Activated T-helper 1 cell treated with anti-CD3 and anti-CD28 coated beads, Interleukin-12 subunit alpha, Interleukin-12 subunit beta, Interleukin-2, Interleukin-4 antibody, amounts not matched to agents 30 ng/mL and 10 ng/mL and 1 ng/mL, durations not matched to agents 14 hours and 24 hours and 36 hours (primary cell): ENCODE measurements around the gene NR2E3. TPM values are rescaled to one million over a fixed set of nuclear protein-coding genes. Genes with fewer than 3 reads are reported as not detected.
A peak's percentile ranks its signal among the peaks of the same experiment; 100 is the strongest.

Source experiments
- DNase-seq: peaks from one replicate; pipeline ENCODE4 v3.0.0; 2021; ENCODE audit warnings: low spot score
- H3K27ac Mint-ChIP-seq: one replicate; pipeline ENCODE4 v1.8.0; 2021; ENCODE audit warnings: mild to moderate bottlenecking, mixed read lengths
- H3K27me3 Mint-ChIP-seq: one replicate; pipeline ENCODE4 v1.8.0; 2022; ENCODE audit warnings: mild to moderate bottlenecking, moderate library complexity, mixed read lengths; ENCODE audit not compliant: insufficient read depth
- H3K36me3 Mint-ChIP-seq: one replicate; pipeline ENCODE4 v1.8.0; 2021; ENCODE audit warnings: low read depth, mixed read lengths
- H3K4me1 Mint-ChIP-seq: one replicate; pipeline ENCODE4 v1.8.0; 2021; ENCODE audit warnings: low read depth, mixed read lengths
- H3K4me3 Mint-ChIP-seq: one replicate; pipeline ENCODE4 v1.8.0; 2021; ENCODE audit warnings: mild to moderate bottlenecking, moderate library complexity, mixed read lengths
- H3K9me3 Mint-ChIP-seq: one replicate; pipeline ENCODE4 v1.8.0; 2021; ENCODE audit warnings: mixed read lengths
- intact Hi-C: fragments of 100-400 bp; cut with micrococcal nuclease; formaldehyde crosslinking; loops from one replicate; pipeline ENCODE4 v1.15.1; 2024
- total RNA-seq: library from RNA; stranded (reverse); gene quantifications from 2 replicates; pipeline ENCODE4 v1.2.3, GENCODE V29; 2022

NR2E3 gene
- not detected in 2 replicates for total RNA-seq

DNA sequence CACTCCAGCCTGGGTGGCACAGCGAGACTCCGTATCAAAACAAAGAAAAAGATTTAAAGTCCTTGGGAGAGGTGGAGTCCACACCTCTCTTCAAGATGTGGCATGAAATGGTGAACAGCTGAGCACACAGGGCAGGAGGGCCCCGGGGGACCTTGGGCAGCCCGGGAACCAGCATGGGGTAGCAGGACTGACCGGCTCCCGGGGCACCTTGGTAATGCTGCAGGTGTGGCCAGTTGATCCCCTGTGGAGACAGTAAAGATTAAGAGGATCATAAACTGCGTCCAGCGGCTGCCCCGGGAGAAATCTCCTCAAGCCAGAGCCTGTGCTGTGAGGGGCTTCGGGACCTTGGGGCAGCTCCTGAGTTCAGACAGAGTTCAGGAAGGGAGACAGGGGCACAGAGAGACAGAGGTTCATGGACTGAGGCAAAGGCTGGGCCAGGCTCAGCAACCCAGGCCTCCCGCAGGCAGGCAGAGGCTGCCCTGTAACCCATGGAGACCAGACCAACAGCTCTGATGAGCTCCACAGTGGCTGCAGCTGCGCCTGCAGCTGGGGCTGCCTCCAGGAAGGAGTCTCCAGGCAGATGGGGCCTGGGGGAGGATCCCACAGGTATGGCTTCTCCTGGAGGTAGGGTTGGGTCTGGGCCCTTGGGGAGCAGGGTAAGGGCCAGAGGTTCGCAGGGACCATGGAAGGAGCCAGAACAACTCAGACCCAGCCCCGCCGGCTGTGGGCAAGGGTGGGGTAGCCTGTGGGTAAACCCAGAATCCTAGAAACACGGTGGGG lies at the start of gene NR2E3:
NR2E3 (plus strand) TSS at position 299 of the 780 bp plus-strand sequence; CDS start at position 489, 190 bp downstream.
- no peaks in the 10 kb centered on the region for H3K4me1 Mint-ChIP-seq

DNA sequence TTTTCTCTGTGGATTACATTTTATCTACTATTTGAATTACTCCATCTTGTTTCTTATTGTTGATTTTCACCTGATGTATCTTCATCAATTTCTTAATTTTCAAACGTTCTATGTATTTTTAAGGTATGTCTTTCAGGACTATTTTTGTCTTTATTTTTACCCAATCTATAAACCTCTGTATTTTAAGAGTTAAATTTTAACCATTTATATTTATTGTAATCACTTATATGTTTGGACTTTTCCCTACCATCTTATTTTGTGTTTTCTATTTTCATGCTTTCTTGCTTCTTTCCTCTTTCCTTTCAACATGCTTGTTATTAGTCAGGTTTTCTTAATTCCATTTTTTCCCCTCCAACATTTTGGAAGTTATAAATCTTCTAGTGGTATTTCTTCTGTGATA lies 49.5 kb upstream of the NR2E3 start:
- Mint-ChIP-seq H3K9me3 (peaks cover 11% of the 10 kb centered on the region), H3K4me3 (no peak overlapping the region), H3K36me3 (no peaks in the 10 kb centered on the region), H3K27me3 (peaks cover 2% of the 10 kb centered on the region), H3K4me1 (no peaks in the 10 kb centered on the region), H3K27ac (no peak overlapping the region)
- DNase-seq, result no peak
- intact Hi-C loops, result no loop called here

More for the DNA sequence above, at the start of gene NR2E3:
- intact Hi-C loops, result no loop called here
- no peaks in the 10 kb centered on the region for H3K9me3 Mint-ChIP-seq
- H3K36me3 Mint-ChIP-seq, result no peaks in the 10 kb centered on the region
- no peak for DNase-seq
- no peak within 1 kb of the TSS for H3K27ac Mint-ChIP-seq
- no peak within 1 kb of the TSS for H3K4me3 Mint-ChIP-seq
- H3K27me3 Mint-ChIP-seq, result no peaks in the 10 kb centered on the region

DNA sequence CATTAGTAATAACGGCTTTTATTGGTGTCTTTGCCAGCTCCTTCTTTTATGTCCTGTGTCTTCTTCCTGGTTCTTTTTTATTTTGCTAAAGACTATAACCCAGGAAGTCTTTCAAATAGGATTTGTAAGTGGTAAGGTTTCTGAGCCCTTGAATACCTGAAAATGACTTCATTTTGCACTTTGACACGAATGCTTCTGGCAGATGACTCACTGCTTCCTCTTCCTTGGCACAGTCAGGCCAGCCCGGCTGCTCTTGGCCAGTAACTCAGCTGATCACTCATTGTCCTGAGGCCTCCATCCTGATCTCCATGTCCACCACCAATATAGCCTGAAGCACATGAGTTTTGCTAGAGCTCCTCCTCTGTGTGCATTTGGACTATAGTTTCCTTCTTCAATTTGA lies 48.7 kb upstream of the NR2E3 start:
- intact Hi-C loops, result no loop called here
- Mint-ChIP-seq H3K4me3 (no peak overlapping the region), H3K27ac (no peak overlapping the region), H3K27me3 (peaks cover 3% of the 10 kb centered on the region), H3K4me1 (no peaks in the 10 kb centered on the region), H3K36me3 (no peaks in the 10 kb centered on the region), H3K9me3 (peaks cover 11% of the 10 kb centered on the region)
- DNase-seq, result no peak

DNA sequence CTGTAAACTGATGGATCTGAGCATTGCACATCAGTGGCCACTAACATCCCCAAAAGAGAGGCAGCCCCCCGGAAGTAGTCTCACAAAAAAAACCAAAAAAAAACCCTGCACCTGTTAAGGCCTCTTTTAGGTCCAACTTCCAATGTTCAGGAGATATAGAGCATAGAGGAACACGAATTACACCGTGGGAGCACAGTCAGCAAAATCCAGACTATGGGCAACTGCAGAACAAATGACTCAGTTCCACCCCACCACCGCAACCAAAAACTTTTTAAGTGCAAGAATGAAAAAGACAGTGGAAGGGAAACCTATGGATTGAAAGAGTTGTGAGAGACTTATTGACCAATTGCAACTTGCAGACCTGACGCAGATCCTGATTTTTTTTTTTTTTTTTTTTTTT lies 42.2 kb upstream of the NR2E3 start:
- no peak overlapping the region for H3K27ac Mint-ChIP-seq
- no peaks in the 10 kb centered on the region for H3K4me1 Mint-ChIP-seq
- peaks cover 3% of the 10 kb centered on the region for H3K27me3 Mint-ChIP-seq
- H3K9me3 Mint-ChIP-seq, result no peaks in the 10 kb centered on the region
- no peak overlapping the region for H3K4me3 Mint-ChIP-seq
- no peaks in the 10 kb centered on the region for H3K36me3 Mint-ChIP-seq
- intact Hi-C loops, result no loop called here
- no peak for DNase-seq

DNA sequence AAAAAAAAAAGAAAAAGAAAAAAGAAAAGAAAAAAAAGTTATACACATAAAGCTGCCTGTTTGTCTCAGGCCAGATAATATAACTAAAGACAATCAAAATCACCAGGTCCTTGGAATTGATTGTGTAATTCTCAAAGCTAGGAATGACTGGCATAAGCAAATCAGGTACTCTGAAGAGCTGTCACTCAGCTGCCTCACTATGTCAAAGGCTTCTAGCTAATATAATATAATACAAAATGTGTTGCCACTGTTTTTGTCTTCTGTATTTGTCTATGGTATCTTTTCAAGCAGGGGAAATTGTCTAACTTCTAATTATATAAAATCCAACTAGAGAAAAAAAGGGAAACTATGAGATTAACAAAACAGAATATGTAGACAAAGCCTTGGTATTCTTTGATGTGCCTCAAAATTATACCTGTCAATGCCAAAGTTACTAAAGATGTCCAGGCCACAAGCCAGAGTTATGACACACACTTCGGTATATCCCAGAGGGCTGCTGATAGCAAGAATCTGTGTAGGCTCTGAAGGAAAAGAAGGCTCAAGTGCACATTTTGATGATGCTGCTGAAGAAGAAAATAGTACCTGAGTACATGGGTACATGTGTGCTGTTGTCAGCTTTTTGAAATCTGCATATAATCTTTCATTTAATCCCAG lies 37.0 kb upstream of the NR2E3 start:
- H3K27me3 Mint-ChIP-seq, result peaks cover 2% of the 10 kb centered on the region
- H3K27ac Mint-ChIP-seq, result no peak overlapping the region
- DNase-seq, result no peak
- H3K4me3 Mint-ChIP-seq, result no peak overlapping the region
- no peaks in the 10 kb centered on the region for H3K36me3 Mint-ChIP-seq
- no peaks in the 10 kb centered on the region for H3K4me1 Mint-ChIP-seq
- intact Hi-C loops, result no loop called here
- H3K9me3 Mint-ChIP-seq, result no peaks in the 10 kb centered on the region

DNA sequence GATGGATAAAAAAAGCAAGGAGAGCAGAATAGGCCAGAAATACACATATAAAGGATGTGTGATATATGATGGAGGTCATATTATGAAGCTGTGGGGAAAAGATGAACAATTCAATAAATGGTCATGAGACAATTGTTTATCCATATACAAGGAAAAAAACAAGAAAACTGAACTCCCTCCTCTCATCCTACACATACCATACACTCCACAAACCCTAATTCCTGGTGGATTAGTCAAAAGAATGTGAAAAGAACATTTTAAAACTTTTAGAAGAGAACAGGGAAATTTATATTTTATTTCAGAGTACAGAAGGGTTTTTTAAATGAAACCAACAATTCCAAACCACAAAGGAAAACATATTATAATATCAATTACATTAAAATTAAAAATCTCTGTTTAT lies 34.5 kb upstream of the NR2E3 start:
- H3K36me3 Mint-ChIP-seq, result no peaks in the 10 kb centered on the region
- peaks cover 8% of the 10 kb centered on the region for H3K27me3 Mint-ChIP-seq
- intact Hi-C loops, result no loop called here
- no peaks in the 10 kb centered on the region for H3K9me3 Mint-ChIP-seq
- no peak for DNase-seq
- no peak overlapping the region for H3K27ac Mint-ChIP-seq
- no peak overlapping the region for H3K4me3 Mint-ChIP-seq
- H3K4me1 Mint-ChIP-seq, result peaks cover 11% of the 10 kb centered on the region

DNA sequence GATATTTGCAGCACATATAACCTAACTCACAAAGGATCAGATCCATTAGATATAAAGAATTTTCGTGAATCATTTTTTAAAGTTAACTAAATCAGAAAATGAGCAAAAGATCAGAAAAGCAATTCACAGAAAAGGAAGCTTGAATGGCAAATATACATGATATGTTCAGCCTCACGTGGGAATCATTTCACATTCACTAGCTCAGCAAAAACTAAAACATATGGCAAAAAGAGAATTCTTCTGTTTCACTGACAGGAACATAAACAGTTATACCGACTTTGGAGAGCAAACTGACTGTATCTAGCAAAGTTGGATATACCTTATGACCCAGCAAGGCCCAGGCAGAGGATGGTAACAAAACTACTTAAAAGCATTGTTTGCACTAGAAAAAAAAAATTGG lies 34.0 kb upstream of the NR2E3 start:
- no peak for DNase-seq
- Mint-ChIP-seq H3K36me3 (no peaks in the 10 kb centered on the region), H3K27ac (no peak overlapping the region), H3K4me3 (no peak overlapping the region), H3K9me3 (no peaks in the 10 kb centered on the region), H3K27me3 (peaks cover 8% of the 10 kb centered on the region), H3K4me1 (peaks cover 16% of the 10 kb centered on the region)
- intact Hi-C loops, result no loop called here

DNA sequence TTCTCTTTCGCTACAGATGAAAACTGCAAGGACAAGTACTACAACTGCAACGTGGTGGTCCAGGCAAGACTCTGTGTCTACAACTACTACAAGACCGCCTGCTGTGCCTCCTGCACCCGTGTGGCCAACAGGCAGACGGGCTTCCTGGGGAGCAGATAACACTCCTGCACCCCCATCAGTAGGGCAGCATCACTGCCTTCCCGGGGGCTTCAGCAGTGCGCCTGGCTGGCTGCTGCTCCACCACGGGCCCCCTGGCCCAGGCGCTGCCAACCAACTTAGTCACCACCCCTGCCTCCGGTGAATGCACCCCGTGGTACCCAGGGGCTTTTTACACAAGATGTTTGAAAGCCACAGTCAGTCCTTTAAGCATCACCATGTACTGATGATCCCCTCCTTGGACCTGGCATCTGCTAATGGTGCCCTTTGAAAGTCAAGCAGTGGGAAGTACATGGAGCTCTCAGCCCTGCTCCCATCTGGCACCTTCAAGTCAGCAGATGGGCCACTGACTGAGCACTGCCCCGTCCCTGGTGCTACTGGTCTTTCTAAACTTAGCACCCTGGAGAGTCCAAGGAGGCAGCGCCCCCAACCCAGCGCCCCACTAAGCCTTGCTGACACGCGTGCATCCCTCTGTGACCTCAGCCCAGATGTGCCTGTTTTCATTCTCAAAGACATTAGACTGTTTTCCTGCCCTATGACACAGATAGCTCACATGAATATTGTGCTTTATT lies 33.0 kb upstream of the NR2E3 start:
- H3K4me3 Mint-ChIP-seq, result no peak overlapping the region
- no peak overlapping the region for H3K27ac Mint-ChIP-seq
- peaks cover 21% of the 10 kb centered on the region for H3K4me1 Mint-ChIP-seq
- no peaks in the 10 kb centered on the region for H3K36me3 Mint-ChIP-seq
- H3K9me3 Mint-ChIP-seq, result no peaks in the 10 kb centered on the region
- DNase-seq, result no peak
- intact Hi-C loops, result no loop called here
- peaks cover 8% of the 10 kb centered on the region for H3K27me3 Mint-ChIP-seq

DNA sequence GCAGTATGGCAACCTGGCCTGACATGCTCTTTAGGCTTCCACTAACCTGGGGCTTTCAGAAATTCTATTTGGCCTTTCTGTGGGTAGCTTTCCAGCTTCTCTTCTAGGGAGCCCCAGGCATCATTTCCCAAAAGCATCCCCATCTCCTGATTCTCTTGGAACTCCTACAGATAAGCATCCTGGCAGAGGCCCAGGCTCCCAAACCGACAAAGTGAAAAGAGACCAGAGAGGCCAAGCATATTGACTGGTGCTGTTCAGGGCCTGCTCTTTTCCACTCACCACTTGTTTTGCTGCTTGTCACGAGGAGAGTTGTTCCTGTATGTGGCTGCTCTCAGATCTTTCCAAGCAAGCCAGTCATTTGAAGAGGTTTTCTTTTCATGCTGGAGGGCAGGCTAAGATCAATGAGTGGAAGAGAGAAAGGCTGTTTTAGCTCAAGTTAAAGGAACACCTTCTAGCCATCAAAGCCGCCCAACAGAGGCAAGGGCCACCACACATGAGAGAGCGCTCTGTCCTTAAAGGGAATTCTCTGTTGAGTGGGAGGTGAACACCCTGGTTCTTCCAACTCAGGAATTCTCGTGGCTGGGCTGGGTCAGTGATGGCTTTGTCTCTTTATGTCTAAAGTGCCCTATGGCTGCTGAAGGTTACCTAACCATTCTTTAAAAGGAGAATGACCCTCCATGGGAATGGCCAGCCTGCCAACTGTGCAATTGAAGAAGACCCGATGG lies 31.1 kb upstream of the NR2E3 start:
- Mint-ChIP-seq H3K36me3 (no peaks in the 10 kb centered on the region), H3K9me3 (no peaks in the 10 kb centered on the region), H3K4me3 (no peak overlapping the region), H3K27me3 (peaks cover 5% of the 10 kb centered on the region), H3K4me1 (peaks cover 21% of the 10 kb centered on the region), H3K27ac (no peak overlapping the region)
- no peak for DNase-seq
- intact Hi-C loops, result no loop called here

DNA sequence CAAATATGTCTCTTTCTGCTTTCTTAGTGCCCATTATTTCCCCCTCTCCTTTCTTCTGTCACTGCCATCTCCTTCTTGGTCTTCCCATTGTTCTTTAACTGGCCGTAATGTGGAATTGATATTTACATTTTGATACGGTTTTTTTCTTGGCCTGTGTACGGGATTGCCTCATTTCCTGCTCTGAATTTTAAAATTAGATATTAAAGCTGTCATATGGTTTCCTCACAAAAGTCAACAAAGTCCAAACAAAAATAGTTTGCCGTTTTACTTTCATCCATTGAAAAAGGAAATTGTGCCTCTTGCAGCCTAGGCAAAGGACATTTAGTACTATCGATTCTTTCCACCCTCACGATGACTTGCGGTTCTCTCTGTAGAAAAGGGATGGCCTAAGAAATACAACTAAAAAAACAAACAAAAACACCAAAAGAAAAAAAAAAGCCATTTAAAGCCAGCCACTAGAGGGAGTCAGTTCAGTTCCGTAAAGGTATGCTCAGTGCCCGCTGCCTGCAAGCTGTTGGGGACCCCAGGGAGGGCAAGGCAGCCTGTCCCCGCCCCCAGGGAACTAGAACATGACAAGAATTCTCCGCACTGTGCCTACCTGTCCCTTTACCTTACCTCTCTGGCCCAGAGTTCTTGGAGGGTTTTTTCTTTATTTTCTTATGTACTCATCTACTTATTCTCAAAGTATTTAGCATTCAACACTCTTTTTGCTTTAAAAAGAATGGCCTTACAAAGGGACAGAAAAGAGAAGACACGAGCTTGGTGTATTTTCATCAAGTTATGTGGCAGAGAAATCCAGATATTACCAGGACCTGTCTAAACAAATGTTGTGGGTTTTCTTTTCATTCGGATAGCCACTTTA lies 30.0 kb upstream of the NR2E3 start:
- peaks cover 5% of the 10 kb centered on the region for H3K27me3 Mint-ChIP-seq
- intact Hi-C loops, result loop anchor here (1.0 kb wide), 1 partner anchor 376 kb away; no protein-coding TSS in a partner anchor
- DNase-seq, result peak; percentile 9
- H3K9me3 Mint-ChIP-seq, result no peaks in the 10 kb centered on the region
- H3K36me3 Mint-ChIP-seq, result no peaks in the 10 kb centered on the region
- no peak overlapping the region for H3K4me3 Mint-ChIP-seq
- H3K27ac Mint-ChIP-seq, result peak overlapping the region; percentile 10
- H3K4me1 Mint-ChIP-seq, result peaks cover 21% of the 10 kb centered on the region

DNA sequence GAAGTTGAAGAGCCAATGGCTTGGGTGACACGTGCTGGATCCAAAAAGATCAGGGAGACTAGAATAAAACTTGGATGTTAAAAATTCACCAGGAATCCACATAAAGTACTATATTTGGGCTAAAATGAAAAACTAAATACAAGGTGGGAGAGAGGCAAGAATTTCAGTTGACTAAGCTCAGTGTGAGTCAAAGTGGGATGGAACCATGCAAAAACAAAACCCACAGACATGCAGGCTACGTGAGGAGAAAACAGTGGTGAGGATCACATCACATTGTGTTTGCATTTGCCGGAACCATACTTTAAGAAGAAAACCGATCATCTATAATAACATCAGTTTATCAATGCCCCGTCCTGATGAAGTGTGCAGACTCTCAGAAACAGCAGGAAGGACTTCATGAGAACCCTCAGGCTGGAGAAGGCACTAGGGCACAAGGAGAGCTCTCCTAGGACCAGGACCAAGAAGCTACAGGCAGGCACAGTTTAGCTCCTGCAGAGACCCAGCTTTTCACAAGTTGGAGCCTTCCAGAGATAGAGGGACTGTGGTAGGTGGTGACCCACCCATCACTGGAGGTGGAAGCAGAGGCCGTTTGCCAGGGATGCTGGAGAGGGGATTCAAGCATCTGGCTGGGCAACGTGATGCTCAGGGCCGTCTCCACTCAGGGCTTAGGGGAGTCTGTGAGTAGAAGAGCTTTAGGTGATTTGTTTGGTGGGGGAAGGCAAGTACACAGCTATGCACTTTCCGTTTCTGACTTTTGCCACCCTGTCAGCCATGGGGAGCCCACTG lies 29.0 kb upstream of the NR2E3 start:
- no peak overlapping the region for H3K27ac Mint-ChIP-seq

More for the DNA sequence above, 29.0 kb upstream of the NR2E3 start:
- no peak overlapping the region for H3K4me3 Mint-ChIP-seq
- peaks cover 5% of the 10 kb centered on the region for H3K27me3 Mint-ChIP-seq
- H3K9me3 Mint-ChIP-seq, result no peaks in the 10 kb centered on the region
- no peaks in the 10 kb centered on the region for H3K36me3 Mint-ChIP-seq
- no peak for DNase-seq
- intact Hi-C loops, result no loop called here
- peaks cover 21% of the 10 kb centered on the region for H3K4me1 Mint-ChIP-seq
